DMS153 (cell line): ENCODE measurements around the gene SVOPL.

Source experiments
- DNase-seq: peaks from one replicate; lab custom pipeline; 2025; lab: John Stamatoyannopoulos, UW

Gene SVOPL

DNA sequence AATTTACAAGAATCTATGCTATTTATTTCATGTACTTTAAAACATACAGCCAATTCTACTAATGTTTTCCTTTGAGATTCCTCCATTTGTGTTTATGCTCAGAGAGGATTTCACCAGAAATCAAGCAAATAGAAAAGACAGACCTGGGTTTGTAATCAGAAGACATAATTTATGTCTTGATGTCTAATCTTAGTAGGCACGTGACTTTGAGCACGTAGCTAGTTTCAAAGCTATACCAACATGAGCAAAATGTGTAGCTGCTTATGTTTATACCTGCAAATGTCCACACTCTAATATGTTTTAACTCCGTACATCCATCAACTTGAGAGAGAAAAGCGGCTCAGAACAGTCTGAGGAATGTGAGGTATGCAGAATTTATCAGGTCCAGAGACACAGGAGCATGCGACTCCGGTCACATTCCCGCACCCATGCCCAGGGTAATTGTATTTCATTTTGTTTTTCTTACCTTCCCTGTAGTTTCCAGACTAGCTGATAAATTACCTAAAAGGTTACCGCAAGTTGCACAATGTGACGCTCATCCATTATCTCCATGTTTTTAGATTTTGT is 40.0 kb downstream of the SVOPL start:
- no peak for DNase-seq

DNA sequence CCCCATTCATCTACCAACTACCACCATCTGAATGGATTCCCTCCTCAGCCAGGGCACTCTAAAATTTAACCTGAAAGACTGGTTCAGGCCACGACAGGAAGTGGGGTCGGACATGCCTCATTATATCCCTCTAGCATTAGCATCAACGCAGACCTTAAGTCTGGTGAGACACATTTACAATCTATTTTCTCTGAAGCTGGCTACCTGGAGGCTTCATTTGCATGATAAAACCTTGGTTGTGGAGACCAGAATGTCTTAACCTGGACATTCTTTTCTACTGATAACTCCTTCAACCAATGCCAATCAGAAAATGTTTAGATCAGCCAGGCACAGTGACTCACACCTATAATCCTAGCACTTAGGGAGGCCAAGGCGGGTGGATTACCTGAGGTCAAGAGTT is 42.3 kb downstream of the SVOPL start:
- DNase-seq, result no peak

GRCh38 chr7:138657854-138658386 is 43.2 kb downstream of the SVOPL start:
- DNase-seq, result no peak

DNA sequence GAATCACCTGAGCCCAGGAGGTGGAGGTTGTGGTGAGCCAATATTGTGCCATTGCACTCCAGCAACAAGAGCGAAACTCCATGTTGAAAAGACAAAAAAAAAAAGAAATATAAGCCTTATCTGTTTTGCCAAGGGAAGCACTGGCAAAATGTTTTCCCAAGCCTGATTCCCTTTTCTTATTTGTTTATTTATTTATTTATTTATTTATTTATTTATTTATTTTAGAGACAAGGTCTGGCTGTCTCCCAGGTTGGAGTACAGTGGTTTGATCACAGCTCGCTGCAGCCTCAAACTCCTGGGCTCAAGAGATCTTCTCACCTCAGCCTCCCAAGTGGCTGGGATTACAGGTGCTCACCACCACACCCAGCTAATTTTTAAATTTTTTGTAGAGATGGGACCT is 44.2 kb downstream of the SVOPL start:
- DNase-seq, result no peak

- DNase-seq, result no peak
Measured at GRCh38 chr7:138654616-138655015, 46.5 kb downstream of the SVOPL start.

DNA sequence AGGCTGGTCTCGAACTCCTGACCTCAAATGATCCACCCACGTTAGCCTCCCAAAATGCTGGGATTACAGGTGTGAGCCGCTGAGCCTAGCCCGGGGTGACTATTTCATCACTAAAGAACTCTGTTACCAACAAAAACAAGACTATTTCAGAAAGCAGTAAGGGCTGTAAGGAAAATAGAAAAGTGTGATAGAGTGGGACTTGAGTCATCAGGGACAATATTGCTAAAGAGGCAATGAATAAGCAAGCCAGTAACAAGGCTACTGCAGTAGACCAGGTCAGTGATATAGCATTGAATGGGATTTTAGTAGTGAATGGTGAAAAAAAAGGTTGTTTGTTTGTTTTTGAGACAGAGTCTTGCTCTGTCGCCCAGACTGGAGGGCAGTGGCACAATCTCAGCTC is 51.7 kb downstream of the SVOPL start:
- no peak for DNase-seq

GRCh38 chr7:138645284-138645683 is 55.9 kb downstream of the SVOPL start:
- DNase-seq, result no peak

DNA sequence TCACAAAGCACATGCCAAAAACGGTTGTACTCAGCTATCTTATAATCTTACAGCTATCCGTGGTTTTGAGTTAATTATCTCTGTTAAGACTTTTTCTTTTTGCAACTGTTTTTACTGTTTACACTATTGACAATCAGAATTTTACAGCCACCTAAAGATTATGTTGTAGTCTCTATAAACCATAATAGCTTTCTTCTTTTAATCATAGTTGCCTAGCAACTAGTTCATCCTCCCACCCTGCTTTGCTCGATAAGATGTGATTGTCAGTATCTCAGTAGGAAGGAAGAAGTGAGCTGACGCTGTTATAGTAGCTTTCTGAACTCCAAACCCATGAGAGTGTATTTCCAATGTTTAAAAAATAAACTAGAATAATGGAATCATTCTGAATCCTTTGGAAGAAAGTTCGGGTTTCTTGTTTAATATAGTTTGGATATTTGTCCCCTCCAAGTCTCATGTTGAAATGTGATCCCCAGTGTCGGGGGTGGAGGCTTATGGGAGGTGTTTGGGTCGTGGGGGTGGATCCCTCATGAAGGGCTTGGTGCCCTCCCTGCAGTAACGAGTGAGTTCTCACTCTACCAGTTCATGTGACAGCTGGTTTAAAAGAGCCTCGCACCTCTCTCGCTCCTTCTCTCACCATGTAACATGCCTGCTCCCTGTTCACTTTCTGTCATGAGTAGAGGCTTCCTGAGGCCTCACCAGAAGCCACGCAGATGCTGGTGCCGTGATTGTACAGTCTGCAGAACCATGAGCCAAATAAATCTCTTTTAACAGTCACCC is 68.1 kb downstream of the SVOPL start:
- no peak for DNase-seq

DNA sequence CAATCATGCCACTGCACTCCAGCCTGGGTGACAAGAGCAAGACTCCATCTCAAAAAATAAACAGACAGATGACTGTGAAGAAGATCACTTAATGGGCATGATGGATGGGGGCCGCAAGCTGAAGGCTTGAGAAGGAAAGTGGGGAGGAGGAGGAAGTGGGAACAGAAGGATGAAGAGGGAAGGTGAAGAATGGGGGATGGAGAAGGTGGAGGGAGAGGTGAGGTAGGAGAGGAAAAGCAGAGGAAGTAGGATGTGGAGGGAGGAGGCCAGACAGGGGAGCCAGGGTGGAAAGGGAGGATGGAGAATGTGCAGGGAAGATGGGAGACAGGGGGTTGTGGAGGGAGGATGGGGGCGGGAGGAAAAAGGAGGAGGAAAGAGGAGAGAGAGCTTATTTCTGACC is 68.8 kb downstream of the SVOPL start:
- DNase-seq, result no peak

DNA sequence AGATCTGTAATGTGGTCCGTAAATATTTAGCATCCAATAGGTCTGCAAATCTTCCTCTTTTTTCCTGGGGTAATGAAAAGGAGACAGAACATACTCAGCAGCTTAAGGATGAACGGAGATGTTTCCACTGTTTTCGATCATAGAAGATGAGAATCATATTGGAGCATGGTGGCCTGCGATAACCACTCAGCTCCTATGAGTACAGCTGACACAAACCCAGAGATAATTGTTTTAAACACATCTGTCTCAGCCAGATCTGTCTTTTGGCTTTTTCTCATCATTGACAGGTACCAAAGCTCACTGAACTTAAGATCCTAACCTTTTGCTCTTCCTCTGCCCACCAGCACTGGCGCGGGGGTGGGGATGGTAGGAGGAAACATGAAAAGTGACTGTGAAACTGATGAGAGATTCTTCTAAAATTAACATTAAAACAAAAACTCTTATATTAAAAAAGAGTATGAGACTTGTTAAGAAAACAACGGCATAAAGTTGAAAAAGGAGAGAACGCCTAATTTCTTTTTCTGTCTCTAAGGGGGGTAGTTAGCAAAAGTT is 71.0 kb downstream of the SVOPL start:
- no peak for DNase-seq

DNA sequence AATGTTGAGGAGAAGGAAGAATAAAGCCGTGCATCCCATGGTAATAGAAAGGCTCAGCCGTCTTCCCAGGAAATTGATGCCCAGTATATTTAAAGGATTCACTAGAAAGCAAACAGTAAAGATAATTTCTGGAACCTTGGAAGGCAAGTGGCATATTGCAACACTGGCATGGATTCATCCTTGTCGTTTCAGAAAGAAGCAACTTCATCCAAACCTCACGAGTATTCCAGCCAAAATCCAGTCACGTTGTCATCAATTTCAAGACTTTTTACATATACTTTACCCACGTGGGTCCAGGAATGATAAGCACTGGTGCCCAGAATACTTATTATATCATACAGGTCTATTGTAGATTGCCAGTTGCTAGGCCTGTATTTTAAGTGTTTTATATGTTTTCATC is 73.8 kb downstream of the SVOPL start:
- DNase-seq, result no peak

- no peak for DNase-seq
Measured at GRCh38 chr7:138626846-138627245, 74.3 kb downstream of the SVOPL start.

GRCh38 chr7:138625849-138626230 is 75.3 kb downstream of the SVOPL start:
- DNase-seq, result peak; percentile 84

DNA sequence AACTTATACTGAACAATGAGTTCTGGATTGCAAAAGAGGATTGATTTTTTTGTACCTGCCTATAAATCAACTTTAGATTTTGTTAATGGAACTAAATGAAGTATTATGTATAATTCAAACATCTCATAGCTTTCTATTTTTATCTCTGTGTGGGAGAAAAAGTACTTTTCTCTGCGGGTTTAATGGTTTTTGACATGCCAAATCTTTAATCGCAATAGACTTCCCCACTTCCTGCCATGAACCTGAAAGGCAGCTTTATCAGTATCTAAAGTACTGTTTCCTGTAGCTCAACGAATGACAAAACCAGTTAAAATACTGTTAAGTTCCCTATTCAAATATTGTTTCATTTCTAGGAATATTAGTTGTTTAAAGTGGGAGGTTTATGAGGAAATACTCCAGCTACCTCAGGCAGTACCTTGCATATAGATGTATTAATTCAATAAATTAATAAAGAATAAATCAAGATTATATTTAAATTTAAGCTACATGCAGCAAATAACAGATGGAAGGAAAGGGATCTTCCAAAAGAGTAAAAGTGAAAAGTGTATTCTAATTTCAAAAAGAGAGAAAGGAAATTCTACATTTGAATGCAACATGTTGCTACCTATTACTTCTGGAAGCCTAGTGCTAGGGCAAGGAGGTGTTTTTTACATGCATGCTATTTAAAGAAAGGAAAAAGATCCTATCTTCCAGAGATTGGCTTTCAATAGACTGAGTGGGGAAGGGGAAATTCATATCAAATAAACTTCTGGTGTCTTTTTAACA is 75.9 kb downstream of the SVOPL start:
- no peak for DNase-seq

DNA sequence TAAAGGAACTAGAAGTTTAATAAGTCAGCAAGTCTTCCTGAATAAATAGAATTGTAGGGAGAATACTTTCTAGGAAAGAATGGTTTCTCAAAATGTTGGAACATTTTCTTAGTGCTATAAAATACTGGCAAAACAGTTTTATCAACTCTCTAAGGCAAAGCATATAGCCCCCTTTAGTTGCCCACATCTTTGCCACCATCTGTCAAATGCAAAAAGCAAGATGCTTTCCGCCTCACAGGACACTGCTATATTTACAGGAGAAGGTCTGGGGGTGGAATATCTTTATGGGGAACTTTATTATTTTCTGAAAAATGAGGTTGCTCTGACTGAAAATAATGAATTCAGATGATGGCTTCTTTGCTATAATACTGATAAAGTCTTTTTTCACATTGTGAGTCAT is 78.3 kb downstream of the SVOPL start:
- DNase-seq, result no peak

- no peak for DNase-seq
Measured at GRCh38 chr7:138618933-138619332, 82.2 kb downstream of the SVOPL start.

DNA sequence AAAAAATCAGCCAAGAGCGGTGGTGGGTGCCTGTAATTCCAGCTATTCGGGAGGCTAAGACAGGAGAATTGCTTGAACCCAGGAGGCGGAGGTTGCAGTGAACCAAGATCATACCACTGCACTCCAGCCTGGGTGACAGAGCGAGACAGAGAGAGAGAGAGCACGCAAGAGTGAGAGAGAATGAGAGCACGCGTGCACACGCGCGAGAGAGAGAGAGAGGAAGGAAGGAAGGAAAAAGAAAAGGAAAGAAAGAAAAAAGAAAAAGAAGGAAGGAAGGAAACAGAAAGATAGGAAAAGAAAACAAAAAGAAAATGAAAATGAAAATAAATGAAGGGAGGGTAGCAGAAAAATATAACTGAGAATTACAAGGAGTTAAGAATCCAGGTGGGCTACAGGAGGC is 82.7 kb downstream of the SVOPL start:
- no peak for DNase-seq

DNA sequence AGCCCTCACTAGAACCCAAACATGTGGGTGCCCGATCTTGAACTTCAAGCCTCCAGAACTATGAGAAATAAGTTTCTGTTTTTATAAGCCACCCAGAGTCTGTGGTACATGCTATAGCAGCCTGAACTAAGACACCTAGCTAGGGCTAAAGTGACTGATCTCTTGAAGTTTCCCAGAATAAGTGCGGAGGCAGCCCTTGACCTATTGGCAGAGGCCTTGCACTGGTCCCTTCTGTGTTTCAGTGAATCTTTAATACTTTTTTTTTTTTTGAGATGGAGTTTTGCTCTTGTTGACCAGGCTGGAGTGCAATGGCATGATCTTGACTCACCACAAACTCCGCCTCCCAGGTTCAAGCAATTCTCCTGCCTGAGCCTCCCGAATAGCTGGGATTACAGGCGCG is 85.1 kb downstream of the SVOPL start:
- no peak for DNase-seq

DNA sequence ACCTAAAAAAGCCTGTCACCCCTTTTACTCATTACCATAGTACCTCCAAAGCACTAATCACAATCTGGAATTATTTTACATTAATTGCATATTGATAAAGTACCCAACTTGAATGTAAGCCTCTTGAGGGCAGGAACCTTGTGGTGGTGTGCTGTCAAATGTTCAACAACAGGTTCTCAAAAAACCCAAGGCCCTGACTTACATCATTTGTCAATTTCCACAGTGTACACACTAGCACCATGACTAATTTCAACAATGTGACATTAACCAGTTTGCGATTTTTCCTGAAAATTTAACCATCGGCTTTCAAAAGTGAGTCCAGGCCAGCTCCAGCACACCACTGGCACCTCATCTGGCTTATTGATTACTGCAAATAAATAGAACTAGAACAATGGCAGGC is 87.5 kb downstream of the SVOPL start:
- no peak for DNase-seq

- DNase-seq, result no peak
Measured at GRCh38 chr7:138610671-138611170, 90.4 kb downstream of the SVOPL start.

- DNase-seq, result no peak
Measured at GRCh38 chr7:138608275-138608674, 92.9 kb downstream of the SVOPL start.
